Suprapubic skin (tissue), 4 donors: ENCODE results near the gene LGALS8.

Source experiments
- EP300 ChIP-seq: sonication (generic); formaldehyde crosslinking; IDR thresholded peaks from one replicate; pipeline ENCODE4 v1.6.1; 2017; ENCODE audit warnings: antibody characterized with exemption
- POLR2A ChIP-seq, 2 donors: fragments of 450-650 bp; IDR thresholded peaks; one replicate each; pipeline ENCODE4 v1.6.1; 2017; ENCODE audit warnings: antibody characterized with exemption in 2 of 2, mild to moderate bottlenecking in 2 of 2, moderate library complexity in 2 of 2
- POLR2AphosphoS5 ChIP-seq, 3 donors: sonication (generic); formaldehyde crosslinking; IDR thresholded peaks; one replicate each; pipeline ENCODE4 v1.6.1; 2017; ENCODE audit warnings: antibody characterized with exemption in 3 of 3
- TF ChIP-seq, protein P1 (sequence below), 2 donors: fragments of 200-600 bp in 1 of 2; fragments of 450-650 bp in 1 of 2; sonication (generic) in 1 of 2; IDR thresholded peaks; one replicate each; pipeline ENCODE4 v1.5.1; 2016 to 2019; ENCODE audit warnings: antibody characterized with exemption in 2 of 2, mild to moderate bottlenecking in 1 of 2, moderate library complexity in 1 of 2

DNA sequence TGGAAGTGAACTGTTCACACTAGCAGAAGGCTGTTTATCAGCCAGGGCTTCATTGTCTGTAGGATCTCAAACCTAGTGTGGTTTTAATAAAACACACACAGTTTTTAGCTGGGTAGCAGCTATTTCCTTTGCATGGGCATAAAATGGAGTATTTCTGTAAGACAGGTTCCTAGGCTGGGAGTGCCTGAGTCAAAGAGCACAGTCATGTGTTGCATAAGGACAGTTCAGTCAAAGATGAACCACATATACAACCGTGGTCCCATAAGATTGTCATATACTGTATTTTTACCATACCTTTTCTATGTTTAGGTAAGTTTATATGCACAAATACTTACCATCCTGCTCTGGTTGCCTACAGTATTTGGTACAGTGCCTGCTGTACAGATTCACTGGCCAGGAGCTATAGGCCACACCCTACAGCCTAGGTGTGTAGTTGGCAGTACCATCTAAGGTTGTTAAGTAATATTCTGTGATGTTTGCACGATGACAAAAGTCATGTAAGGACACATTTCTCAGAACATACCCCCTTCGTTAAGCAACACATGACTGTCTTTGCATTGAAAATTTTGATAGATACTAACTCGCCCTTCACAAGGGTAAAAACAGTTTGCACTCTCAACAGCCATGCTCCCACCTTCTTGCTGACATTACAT lies 17.2 kb downstream of the LGALS8 start:
- TF ChIP-seq POLR2A (IDR thresholded peaks at IDR 0.05) = no peak
- TF ChIP-seq, protein P1, sequence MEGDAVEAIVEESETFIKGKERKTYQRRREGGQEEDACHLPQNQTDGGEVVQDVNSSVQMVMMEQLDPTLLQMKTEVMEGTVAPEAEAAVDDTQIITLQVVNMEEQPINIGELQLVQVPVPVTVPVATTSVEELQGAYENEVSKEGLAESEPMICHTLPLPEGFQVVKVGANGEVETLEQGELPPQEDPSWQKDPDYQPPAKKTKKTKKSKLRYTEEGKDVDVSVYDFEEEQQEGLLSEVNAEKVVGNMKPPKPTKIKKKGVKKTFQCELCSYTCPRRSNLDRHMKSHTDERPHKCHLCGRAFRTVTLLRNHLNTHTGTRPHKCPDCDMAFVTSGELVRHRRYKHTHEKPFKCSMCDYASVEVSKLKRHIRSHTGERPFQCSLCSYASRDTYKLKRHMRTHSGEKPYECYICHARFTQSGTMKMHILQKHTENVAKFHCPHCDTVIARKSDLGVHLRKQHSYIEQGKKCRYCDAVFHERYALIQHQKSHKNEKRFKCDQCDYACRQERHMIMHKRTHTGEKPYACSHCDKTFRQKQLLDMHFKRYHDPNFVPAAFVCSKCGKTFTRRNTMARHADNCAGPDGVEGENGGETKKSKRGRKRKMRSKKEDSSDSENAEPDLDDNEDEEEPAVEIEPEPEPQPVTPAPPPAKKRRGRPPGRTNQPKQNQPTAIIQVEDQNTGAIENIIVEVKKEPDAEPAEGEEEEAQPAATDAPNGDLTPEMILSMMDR (IDR thresholded peaks at IDR 0.05) = no peak
- no peak for TF ChIP-seq POLR2AphosphoS5 (IDR thresholded peaks at IDR 0.05)
- TF ChIP-seq EP300 = no peak
